Measurements from ENCODE around the gene OR51V1.
"Not testable (repeated sequence)": the region's sequence is repeated elsewhere in the genome, so short reads cannot be mapped to it uniquely, and the experiment has no call there.

Gene OR51V1

GRCh38 chr11:5161045-5161444 lies 39.4 kb downstream of the OR51V1 start:
- not testable (repeated sequence) for DNase-seq

DNA sequence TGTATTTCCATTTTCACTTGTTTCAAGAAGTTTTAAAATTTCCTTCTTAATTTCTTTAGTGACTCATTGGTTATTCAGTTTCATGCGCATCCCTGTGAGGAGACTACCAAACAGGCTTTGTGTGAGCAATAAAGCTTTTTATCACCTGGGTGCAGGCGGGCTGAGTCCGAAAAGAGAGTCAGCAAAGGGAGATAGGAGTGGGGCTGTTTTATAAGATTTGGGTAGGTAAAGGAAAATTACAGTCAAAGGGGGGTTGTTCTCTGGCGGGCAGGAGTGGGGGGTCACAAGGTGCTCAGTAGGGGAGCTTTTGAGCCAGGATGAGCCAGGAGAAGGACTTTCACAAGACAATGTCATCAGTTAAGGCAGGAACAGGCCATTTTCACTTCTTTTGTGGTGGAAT lies 40.3 kb downstream of the OR51V1 start:
- DNase-seq: not testable (repeated sequence)

- DNase-seq: no peak
These were observed 40.7 kb downstream of the OR51V1 start for GRCh38 chr11:5159806-5160205.

DNA sequence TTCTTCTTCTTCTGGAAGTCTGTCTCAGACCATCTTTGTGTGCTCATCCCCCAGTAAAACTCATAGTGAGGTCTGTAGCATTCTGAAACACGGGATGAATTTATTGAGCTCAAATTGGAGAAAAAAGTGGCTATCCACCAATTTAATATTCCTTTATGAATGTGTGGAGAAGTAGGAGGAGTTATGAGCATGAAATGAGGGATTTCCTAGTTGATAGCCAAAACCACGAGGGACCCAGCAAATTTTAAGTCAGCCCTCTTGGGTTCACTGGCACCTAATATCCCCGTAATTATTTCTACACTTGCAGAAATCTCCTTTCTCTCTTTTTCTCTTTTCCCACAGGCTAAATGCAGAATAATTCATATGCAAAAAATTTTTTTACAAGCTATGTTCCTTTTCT lies 45.8 kb downstream of the OR51V1 start, which contains the start of gene OR52A1:
TSS of gene OR52A1 (minus strand) at position 101 of the 400 bp plus-strand sequence. CDS start 2,388 bp downstream, outside the sequence.
- DNase-seq: no peak

GRCh38 chr11:5153574-5154431 lies 46.7 kb downstream of the OR51V1 start:
- no peak for DNase-seq

DNA sequence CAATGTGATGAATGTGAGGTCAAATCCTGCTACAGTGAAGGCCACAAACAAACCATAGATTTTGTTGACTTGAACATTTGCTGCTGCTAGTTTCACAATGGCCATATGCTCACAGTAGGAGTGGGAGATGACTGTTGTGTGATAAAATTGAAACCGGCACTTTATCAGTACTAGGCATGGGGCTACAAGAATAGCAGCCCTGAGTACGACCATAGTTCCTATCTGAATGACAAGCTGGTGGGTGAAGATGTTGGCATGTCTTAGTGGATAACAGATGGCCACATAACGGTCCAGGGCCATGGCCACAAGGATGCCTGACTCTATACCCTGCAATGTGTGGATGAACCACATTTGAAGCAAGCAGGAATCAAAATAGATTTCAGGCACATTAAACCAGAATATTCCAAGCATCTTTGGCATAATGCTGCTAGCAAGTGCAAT lies 48.7 kb downstream of the OR51V1 start:
- no peak for DNase-seq
